ENCODE results near the gene CISD3.

The CISD3 gene

GRCh38 chr17:38728290-38728831 lies 1.8 kb upstream of the CISD3 start:
- peaks cover 10% of the 10 kb centered on the region; the same call in 1 of the 2 replicates for H3K36me3 ChIP-seq (ENCODE audit: insufficient read depth, low read length)
- no peaks in the 10 kb centered on the region for H3F3A ChIP-seq (ENCODE audit: insufficient read depth, low read length)
- peaks cover 37% of the 10 kb centered on the region for H3K4me1 ChIP-seq (ENCODE audit: insufficient read depth, low read length, severe bottlenecking)
- no peaks in the 10 kb centered on the region for H3K27me3 ChIP-seq (ENCODE audit: insufficient read depth, low read length)
- H3K9me2 ChIP-seq (ENCODE audit: low read depth, low read length) = no peaks in the 10 kb centered on the region
- H3K27ac ChIP-seq (ENCODE audit: low read depth, low read length, poor library complexity, severe bottlenecking) = peak overlapping the region; percentile 4
- TF ChIP-seq CTCF (IDR thresholded peaks at IDR 0.05; ENCODE audit: low read length) (no peak), EZH2 (IDR thresholded peaks at IDR 0.05; ENCODE audit: borderline replicate concordance, low read length) (no peak)
- H2AFZ ChIP-seq (ENCODE audit: low read length) = no peak overlapping the region
- H3K4me2 ChIP-seq (ENCODE audit: low read length) = no peak overlapping the region
- H3K9ac ChIP-seq (ENCODE audit: low read length) = no peak overlapping the region
- H4K20me1 ChIP-seq (ENCODE audit: insufficient read depth, low read length) = no peaks in the 10 kb centered on the region
- H3K9me3 ChIP-seq (ENCODE audit: low read length) = no peaks in the 10 kb centered on the region
- no peaks in the 10 kb centered on the region for H3K79me2 ChIP-seq (ENCODE audit: insufficient read depth, low read length)
- H3K4me3 ChIP-seq (ENCODE audit: low read depth, low read length, poor library complexity, severe bottlenecking) = no peak overlapping the region

GRCh38 chr17:38729368-38729885 lies 714 bp upstream of the CISD3 start:
- no peaks in the 10 kb centered on the region for H3K9me3 ChIP-seq (ENCODE audit: low read length)
- H3K4me3 ChIP-seq (ENCODE audit: low read depth, low read length, poor library complexity, severe bottlenecking) = peak overlapping the region; percentile 67
- no peaks in the 10 kb centered on the region for H3K79me2 ChIP-seq (ENCODE audit: insufficient read depth, low read length)
- H2AFZ ChIP-seq (ENCODE audit: low read length) = no peak overlapping the region
- H3K9me2 ChIP-seq (ENCODE audit: low read depth, low read length) = no peaks in the 10 kb centered on the region
- no peaks in the 10 kb centered on the region for H4K20me1 ChIP-seq (ENCODE audit: insufficient read depth, low read length)
- H3K27ac ChIP-seq (ENCODE audit: low read depth, low read length, poor library complexity, severe bottlenecking) = peak overlapping the region; percentile 22
- peaks cover 43% of the 10 kb centered on the region for H3K4me1 ChIP-seq (ENCODE audit: insufficient read depth, low read length, severe bottlenecking)
- TF ChIP-seq CTCF (IDR thresholded peaks at IDR 0.05; ENCODE audit: low read length) = no peak
- TF ChIP-seq EZH2 (IDR thresholded peaks at IDR 0.05; ENCODE audit: borderline replicate concordance, low read length) = no peak
- H3K9ac ChIP-seq (ENCODE audit: low read length) = peak overlapping the region; percentile 78
- peaks cover 8% of the 10 kb centered on the region; the same call in 1 of the 2 replicates for H3K36me3 ChIP-seq (ENCODE audit: insufficient read depth, low read length)
- H3K27me3 ChIP-seq (ENCODE audit: insufficient read depth, low read length) = no peaks in the 10 kb centered on the region
- H3K4me2 ChIP-seq (ENCODE audit: low read length) = peak overlapping the region; percentile 93
- peaks cover 5% of the 10 kb centered on the region; the same call in 1 of the 2 replicates for H3F3A ChIP-seq (ENCODE audit: insufficient read depth, low read length)

GRCh38 chr17:38730526-38731379 lies 612 bp downstream of the CISD3 start:
- no peaks in the 10 kb centered on the region for H3K79me2 ChIP-seq (ENCODE audit: insufficient read depth, low read length)
- no peaks in the 10 kb centered on the region for H3K36me3 ChIP-seq (ENCODE audit: insufficient read depth, low read length)
- peak overlapping the region; percentile 85 for H3K4me2 ChIP-seq (ENCODE audit: low read length)
- peaks cover 47% of the 10 kb centered on the region for H3K4me1 ChIP-seq (ENCODE audit: insufficient read depth, low read length, severe bottlenecking)
- H3K27me3 ChIP-seq (ENCODE audit: insufficient read depth, low read length) = 0 out of 2 replicates have a peak, but pooled peaks cover 1% of the 10 kb centered on the region
- H3K27ac ChIP-seq (ENCODE audit: low read depth, low read length, poor library complexity, severe bottlenecking) = peak overlapping the region; percentile 42
- peaks cover 9% of the 10 kb centered on the region; the same call in 1 of the 2 replicates for H3F3A ChIP-seq (ENCODE audit: insufficient read depth, low read length)
- H3K9me2 ChIP-seq (ENCODE audit: low read depth, low read length) = no peaks in the 10 kb centered on the region
- H4K20me1 ChIP-seq (ENCODE audit: insufficient read depth, low read length) = no peaks in the 10 kb centered on the region
- H3K9ac ChIP-seq (ENCODE audit: low read length) = peak overlapping the region; percentile 89
- H2AFZ ChIP-seq (ENCODE audit: low read length) = no peak overlapping the region
- no peaks in the 10 kb centered on the region for H3K9me3 ChIP-seq (ENCODE audit: low read length)
- peak overlapping the region; percentile 75 for H3K4me3 ChIP-seq (ENCODE audit: low read depth, low read length, poor library complexity, severe bottlenecking)
- TF ChIP-seq EZH2 (IDR thresholded peaks at IDR 0.05; ENCODE audit: borderline replicate concordance, low read length) = no peak
- TF ChIP-seq CTCF (IDR thresholded peaks at IDR 0.05; ENCODE audit: low read length) = no peak

Data from OCI-LY1 (cell line).